Central memory CD8-positive, alpha-beta T cell (primary cell): Measurements from ENCODE around the gene EYA3.
A peak's percentile ranks its signal among the peaks of the same experiment; 100 is the strongest.

Experiments
- ATAC-seq: fragments of 150-1000 bp; cut with Tn5 transposase; replicated peaks from 2 replicates; pipeline ENCODE4 v1.10.0; 2022; ENCODE audit warnings: mild to moderate bottlenecking, moderate FRiP score, moderate number of reproducible peaks; ENCODE audit not compliant: poor library complexity, severe bottlenecking; ENCODE audit errors: extremely low read depth
- DNase-seq, 2 donors: peaks; one replicate each; pipeline ENCODE4 v3.0.0; 2021; ENCODE audit warnings: low spot score in 2 of 2
- H3K27ac Mint-ChIP-seq: one replicate; pipeline ENCODE4 v1.8.0; 2022; ENCODE audit warnings: low read depth, mild to moderate bottlenecking, moderate library complexity, mixed read lengths
- H3K27me3 Mint-ChIP-seq: one replicate; pipeline ENCODE4 v1.8.0; 2022; ENCODE audit warnings: mixed read lengths
- H3K36me3 Mint-ChIP-seq: one replicate; pipeline ENCODE4 v1.8.0; 2022; ENCODE audit warnings: mild to moderate bottlenecking, moderate library complexity, mixed read lengths; ENCODE audit not compliant: insufficient read depth
- H3K4me1 Mint-ChIP-seq: one replicate; pipeline ENCODE4 v1.8.0; 2022; ENCODE audit warnings: mixed read lengths
- H3K4me3 Mint-ChIP-seq: one replicate; pipeline ENCODE4 v1.8.0; 2022; ENCODE audit warnings: mild to moderate bottlenecking, moderate library complexity, mixed read lengths
- H3K9me3 Mint-ChIP-seq: one replicate; pipeline ENCODE4 v1.8.0; 2022; ENCODE audit warnings: mixed read lengths

Gene EYA3

GRCh38 chr1:27949027-27949426 lies 139.4 kb downstream of the EYA3 start:
- no peak for DNase-seq
- no peaks in the 10 kb centered on the region for H3K36me3 Mint-ChIP-seq
- H3K27me3 Mint-ChIP-seq, result no peaks in the 10 kb centered on the region
- no peaks in the 10 kb centered on the region for H3K9me3 Mint-ChIP-seq
- ATAC-seq, result no peak
- peaks cover 4% of the 10 kb centered on the region for H3K4me1 Mint-ChIP-seq
- no peak overlapping the region for H3K27ac Mint-ChIP-seq
- no peak overlapping the region for H3K4me3 Mint-ChIP-seq

GRCh38 chr1:27945020-27945419 lies 143.4 kb downstream of the EYA3 start:
- Mint-ChIP-seq H3K36me3 (no peaks in the 10 kb centered on the region), H3K4me1 (peaks cover 23% of the 10 kb centered on the region), H3K27ac (peak overlapping the region; percentile 67), H3K27me3 (no peaks in the 10 kb centered on the region), H3K4me3 (no peak overlapping the region), H3K9me3 (no peaks in the 10 kb centered on the region)
- no peak for DNase-seq
- ATAC-seq, result no peak

GRCh38 chr1:27941671-27942540 lies 146.5 kb downstream of the EYA3 start:
- H3K4me3 Mint-ChIP-seq, result no peak overlapping the region
- no peaks in the 10 kb centered on the region for H3K9me3 Mint-ChIP-seq
- no peaks in the 10 kb centered on the region for H3K27me3 Mint-ChIP-seq
- peaks cover 26% of the 10 kb centered on the region for H3K4me1 Mint-ChIP-seq
- ATAC-seq, result no peak
- no peak overlapping the region for H3K27ac Mint-ChIP-seq
- DNase-seq, result no peak
- no peaks in the 10 kb centered on the region for H3K36me3 Mint-ChIP-seq

GRCh38 chr1:27940870-27941560 lies 147.4 kb downstream of the EYA3 start:
- DNase-seq, result no peak
- peaks cover under 1% of the 10 kb centered on the region for H3K27me3 Mint-ChIP-seq
- H3K4me3 Mint-ChIP-seq, result no peak overlapping the region
- H3K9me3 Mint-ChIP-seq, result no peaks in the 10 kb centered on the region
- ATAC-seq, result no peak
- H3K36me3 Mint-ChIP-seq, result no peaks in the 10 kb centered on the region
- peaks cover 26% of the 10 kb centered on the region for H3K4me1 Mint-ChIP-seq
- H3K27ac Mint-ChIP-seq, result peak overlapping the region; percentile 47

- Mint-ChIP-seq H3K9me3 (no peaks in the 10 kb centered on the region), H3K27ac (peak overlapping the region; percentile 47), H3K27me3 (peaks cover 8% of the 10 kb centered on the region), H3K36me3 (no peaks in the 10 kb centered on the region), H3K4me1 (peaks cover 29% of the 10 kb centered on the region), H3K4me3 (no peak overlapping the region)
- DNase-seq, result peak; percentile 47 to 56
- ATAC-seq, result peak; percentile 84
Measured at GRCh38 chr1:27940297-27940696, 148.1 kb downstream of the EYA3 start.

- no peak overlapping the region for H3K4me3 Mint-ChIP-seq
- H3K27me3 Mint-ChIP-seq, result peaks cover 14% of the 10 kb centered on the region
- no peaks in the 10 kb centered on the region for H3K36me3 Mint-ChIP-seq
- DNase-seq (no peak), ATAC-seq (no peak)
- H3K9me3 Mint-ChIP-seq, result no peaks in the 10 kb centered on the region
- peaks cover 29% of the 10 kb centered on the region for H3K4me1 Mint-ChIP-seq
- no peak overlapping the region for H3K27ac Mint-ChIP-seq
Measured at GRCh38 chr1:27938488-27938887, 149.9 kb downstream of the EYA3 start.

- ATAC-seq (no peak), DNase-seq (no peak)
- Mint-ChIP-seq H3K4me1 (peaks cover 19% of the 10 kb centered on the region), H3K36me3 (no peaks in the 10 kb centered on the region), H3K4me3 (no peak overlapping the region), H3K27ac (no peak overlapping the region), H3K9me3 (no peaks in the 10 kb centered on the region), H3K27me3 (peaks cover 20% of the 10 kb centered on the region)
Measured at GRCh38 chr1:27937524-27937836, 150.9 kb downstream of the EYA3 start.

GRCh38 chr1:27936370-27936769 lies 152.0 kb downstream of the EYA3 start:
- no peaks in the 10 kb centered on the region for H3K9me3 Mint-ChIP-seq
- ATAC-seq (no peak), DNase-seq (no peak)
- peaks cover 19% of the 10 kb centered on the region for H3K4me1 Mint-ChIP-seq
- peaks cover 29% of the 10 kb centered on the region for H3K27me3 Mint-ChIP-seq
- no peak overlapping the region for H3K27ac Mint-ChIP-seq
- H3K36me3 Mint-ChIP-seq, result no peaks in the 10 kb centered on the region
- H3K4me3 Mint-ChIP-seq, result no peak overlapping the region

GRCh38 chr1:27935721-27936120 lies 152.7 kb downstream of the EYA3 start:
- H3K27ac Mint-ChIP-seq, result peak overlapping the region; percentile 5
- no peaks in the 10 kb centered on the region for H3K9me3 Mint-ChIP-seq
- peaks cover 29% of the 10 kb centered on the region for H3K27me3 Mint-ChIP-seq
- peaks cover 19% of the 10 kb centered on the region for H3K4me1 Mint-ChIP-seq
- no peak overlapping the region for H3K4me3 Mint-ChIP-seq
- no peak for DNase-seq
- H3K36me3 Mint-ChIP-seq, result no peaks in the 10 kb centered on the region
- no peak for ATAC-seq

- H3K36me3 Mint-ChIP-seq, result no peaks in the 10 kb centered on the region
- H3K4me3 Mint-ChIP-seq, result peak within 1 kb of the TSS; percentile 39
- H3K9me3 Mint-ChIP-seq, result no peaks in the 10 kb centered on the region
- peaks cover 12% of the 10 kb centered on the region for H3K4me1 Mint-ChIP-seq
- DNase-seq (no peak), ATAC-seq (no peak)
- H3K27me3 Mint-ChIP-seq, result peaks cover 29% of the 10 kb centered on the region
- H3K27ac Mint-ChIP-seq, result peak within 1 kb of the TSS; percentile 5
Measured at GRCh38 chr1:27934818-27935549, 153.4 kb downstream of the EYA3 start, which contains the start of gene SMPDL3B. Gene SMPDL3B, plus strand, starts transcription at chr1:27935000. Its CDS starts 184 bp downstream, at chr1:27935184.

GRCh38 chr1:27931759-27932158 lies 156.7 kb downstream of the EYA3 start:
- Mint-ChIP-seq H3K4me1 (peaks cover 10% of the 10 kb centered on the region), H3K36me3 (no peaks in the 10 kb centered on the region), H3K9me3 (no peaks in the 10 kb centered on the region), H3K27ac (no peak overlapping the region), H3K27me3 (peaks cover 29% of the 10 kb centered on the region), H3K4me3 (no peak overlapping the region)
- ATAC-seq (no peak), DNase-seq (no peak)

GRCh38 chr1:27931184-27931583 lies 157.2 kb downstream of the EYA3 start:
- Mint-ChIP-seq H3K4me3 (no peak overlapping the region), H3K27me3 (peaks cover 29% of the 10 kb centered on the region), H3K9me3 (no peaks in the 10 kb centered on the region), H3K36me3 (no peaks in the 10 kb centered on the region), H3K27ac (no peak overlapping the region), H3K4me1 (peaks cover 10% of the 10 kb centered on the region)
- DNase-seq (no peak), ATAC-seq (no peak)
